ENCODE results near the gene ILF3. TPM values are rescaled to one million over a fixed set of nuclear protein-coding genes. Genes with fewer than 3 reads are reported as not detected.
A peak's percentile ranks its signal among the peaks of the same experiment; 100 is the strongest.

Gene ILF3
- total RNA-seq, 2 donors from 2014 or later: 112 to 192 TPM

GRCh38 chr19:10735741-10736140 lies 81.6 kb downstream of the ILF3 start:
- H3K9me3 ChIP-seq: no peaks in the 10 kb centered on the region
- no peak overlapping the region for H3K4me3 ChIP-seq
- H3K4me1 ChIP-seq (replicated peaks): no peaks in the 10 kb centered on the region
- H3K36me3 ChIP-seq: no peaks in the 10 kb centered on the region
- 79% methylated on average over 5 of the region's 5 CpGs for WGBS
- DNase-seq (ENCODE audit: low spot score): no peak
- no peak for TF ChIP-seq CTCF (IDR thresholded peaks at IDR 0.05)
- no peak for TF ChIP-seq POLR2A (IDR thresholded peaks at IDR 0.05)
- TF ChIP-seq POLR2AphosphoS5 (IDR thresholded peaks at IDR 0.05): no peak
- H3K27ac ChIP-seq: no peak overlapping the region
- no peaks in the 10 kb centered on the region for H3K27me3 ChIP-seq (replicated peaks; ENCODE audit: insufficient read depth)
- intact Hi-C loops (cut with DNase I): no loop called here

- Histone ChIP-seq H3K27ac (no peak overlapping the region), H3K4me3 (no peak overlapping the region), H3K4me1 (replicated peaks) (no peaks in the 10 kb centered on the region), H3K27me3 (replicated peaks; ENCODE audit: insufficient read depth) (no peaks in the 10 kb centered on the region), H3K9me3 (no peaks in the 10 kb centered on the region), H3K36me3 (no peaks in the 10 kb centered on the region)
- TF ChIP-seq CTCF (IDR thresholded peaks at IDR 0.05) (no peak), POLR2AphosphoS5 (IDR thresholded peaks at IDR 0.05) (no peak), POLR2A (IDR thresholded peaks at IDR 0.05) (no peak)
- DNase-seq (ENCODE audit: low spot score): no peak
- intact Hi-C loops (cut with DNase I): no loop called here
- 87% methylated on average over 6 of the region's 6 CpGs for WGBS
Observed at GRCh38 chr19:10736189-10736588, 82.0 kb downstream of the ILF3 start.

GRCh38 chr19:10736916-10737551 lies 82.9 kb downstream of the ILF3 start:
- Histone ChIP-seq H3K4me1 (replicated peaks) (no peaks in the 10 kb centered on the region), H3K36me3 (no peaks in the 10 kb centered on the region), H3K9me3 (no peaks in the 10 kb centered on the region), H3K4me3 (no peak overlapping the region), H3K27me3 (replicated peaks; ENCODE audit: insufficient read depth) (no peaks in the 10 kb centered on the region), H3K27ac (no peak overlapping the region)
- no peak for DNase-seq (ENCODE audit: low spot score)
- intact Hi-C loops (cut with DNase I): no loop called here
- no peak for TF ChIP-seq POLR2A (IDR thresholded peaks at IDR 0.05)
- TF ChIP-seq CTCF (IDR thresholded peaks at IDR 0.05): no peak
- TF ChIP-seq POLR2AphosphoS5 (IDR thresholded peaks at IDR 0.05): no peak
- 81% methylated on average over 9 of the region's 9 CpGs for WGBS

- no peak for DNase-seq (ENCODE audit: low spot score)
- Histone ChIP-seq H3K9me3 (no peaks in the 10 kb centered on the region), H3K36me3 (no peaks in the 10 kb centered on the region), H3K4me3 (no peak overlapping the region), H3K27ac (no peak overlapping the region), H3K4me1 (replicated peaks) (no peaks in the 10 kb centered on the region), H3K27me3 (replicated peaks; ENCODE audit: insufficient read depth) (no peaks in the 10 kb centered on the region)
- no peak for TF ChIP-seq POLR2AphosphoS5 (IDR thresholded peaks at IDR 0.05)
- TF ChIP-seq CTCF (IDR thresholded peaks at IDR 0.05): no peak
- no peak for TF ChIP-seq POLR2A (IDR thresholded peaks at IDR 0.05)
- WGBS: 91% methylated on average over 9 of the region's 9 CpGs
- intact Hi-C loops (cut with DNase I): no loop called here
Observed at GRCh38 chr19:10737722-10738121, 83.6 kb downstream of the ILF3 start.

GRCh38 chr19:10740798-10741197 lies 86.7 kb downstream of the ILF3 start:
- H3K27ac ChIP-seq: peak overlapping the region in 1 of 2 donors; percentile 65
- no peak overlapping the region for H3K4me3 ChIP-seq
- DNase-seq (ENCODE audit: low spot score): peak; percentile 41
- H3K36me3 ChIP-seq: no peaks in the 10 kb centered on the region
- TF ChIP-seq POLR2AphosphoS5 (IDR thresholded peaks at IDR 0.05): peak; percentile 94
- TF ChIP-seq POLR2A (IDR thresholded peaks at IDR 0.05): no peak
- no peaks in the 10 kb centered on the region for H3K9me3 ChIP-seq
- no peaks in the 10 kb centered on the region for H3K27me3 ChIP-seq (replicated peaks; ENCODE audit: insufficient read depth)
- H3K4me1 ChIP-seq (replicated peaks): peaks cover 4% of the 10 kb centered on the region
- 54% methylated on average over 3 of the region's 3 CpGs for WGBS
- intact Hi-C loops (cut with DNase I): no loop called here

MicroRNAs within 50 kb of the gene (microRNA counts, 767-probe panel; counts per million panel counts)
- microRNA hsa-miR-638: 2,369 to 2,646 counts per million in 2 donors

Small RNA genes within 50 kb of the gene (microRNA-seq; reads per million reads assigned to microRNA genes)
- gene MIR638: not detected

Small RNA genes within 50 kb of the gene (small RNA-seq; reads per million reads assigned to genes)
- gene MIR638: 0 reads per million in 2 donors

Other genes with a start within 250 kb of the ILF3 start
- gene PDE4A, start 233.8 kb upstream of the ILF3 start, total RNA-seq: 10 to 100 TPM; 14.5 to 15.1 TPM
- gene KEAP1, start 151.0 kb upstream of the ILF3 start, total RNA-seq: 10 to 100 TPM; 93.4 to 94.2 TPM
- gene S1PR5, start 136.9 kb upstream of the ILF3 start, total RNA-seq: 10 to 100 TPM in 1 of 2 donors, 1 to 10 TPM in 1; 3.4 to 17.0 TPM
- 10 to 100 TPM; 36.3 to 57.9 TPM for gene ATG4D, start 110.4 kb upstream of the ILF3 start, total RNA-seq
- gene KRI1, start 88.3 kb upstream of the ILF3 start, total RNA-seq: 10 to 100 TPM; 23.6 to 23.8 TPM
- gene CDKN2D, start 85.4 kb upstream of the ILF3 start, total RNA-seq: 1 to 10 TPM; 3.7 to 8.2 TPM
- 10 to 100 TPM; 28.1 to 85.8 TPM for gene AP1M2, start 67.0 kb upstream of the ILF3 start, total RNA-seq
- 100 to 1,000 TPM in 1 of 2 donors, 10 to 100 TPM in 1; 91.1 to 402 TPM for gene SLC44A2, start 28.8 kb upstream of the ILF3 start, total RNA-seq
- gene QTRT1, start 47.1 kb downstream of the ILF3 start, total RNA-seq: 10 to 100 TPM; 45.0 to 49.0 TPM
- 100 to 1,000 TPM; 137 to 279 TPM for gene DNM2, start 63.7 kb downstream of the ILF3 start, total RNA-seq
- 10 to 100 TPM; 41.9 to 47.8 TPM for gene TMED1, start 181.9 kb downstream of the ILF3 start, total RNA-seq
- gene C19orf38, start 194.1 kb downstream of the ILF3 start, total RNA-seq: 1 to 10 TPM in 1 of 2 donors, under 1 TPM in 1; 0.91 to 6.4 TPM
- 10 to 100 TPM; 14.5 to 54.4 TPM for gene CARM1, start 217.2 kb downstream of the ILF3 start, total RNA-seq